Activated T-cell treated with anti-CD3 and anti-CD28 coated beads, Interleukin-2, amount 50 U/mL, for 72 hours (primary cell): Measurements from ENCODE around the gene LKAAEAR1. TPM values are rescaled to one million over a fixed set of nuclear protein-coding genes. Genes with fewer than 3 reads are reported as not detected.

Source experiments
- ATAC-seq, 2 donors: fragments of 150-1000 bp; cut with Tn5 transposase; replicated peaks in 1 of 2; 2 replicates each; pipeline ENCODE4 v1.10.0; 2021; ENCODE audit warnings: moderate library complexity in 2 of 2, mild to moderate bottlenecking in 1 of 2
- DNase-seq, 2 donors: peaks; one replicate each; pipeline ENCODE4 v3.0.0; 2021 to 2022; ENCODE audit warnings: mixed read lengths in 1 of 2
- H3K27ac Mint-ChIP-seq: one replicate; pipeline ENCODE4 v1.8.0; 2022; ENCODE audit warnings: mild to moderate bottlenecking, moderate library complexity, mixed read lengths
- H3K27me3 Mint-ChIP-seq: one replicate; pipeline ENCODE4 v1.8.0; 2022; ENCODE audit warnings: low read depth, mixed read lengths
- H3K36me3 Mint-ChIP-seq, 2 donors: one replicate each; pipeline ENCODE4 v1.8.0; 2022; ENCODE audit warnings: mixed read lengths in 2 of 2, mild to moderate bottlenecking in 1 of 2; ENCODE audit not compliant: insufficient read depth in 2 of 2
- H3K4me1 Mint-ChIP-seq: one replicate; pipeline ENCODE4 v1.8.0; 2022; ENCODE audit warnings: low read depth, mixed read lengths
- H3K4me3 Mint-ChIP-seq, 2 donors: one replicate each; pipeline ENCODE4 v1.8.0; 2022; ENCODE audit warnings: mild to moderate bottlenecking in 2 of 2, mixed read lengths in 2 of 2, moderate library complexity in 2 of 2
- H3K9me3 Mint-ChIP-seq, 2 donors: one replicate each; pipeline ENCODE4 v1.8.0; 2022; ENCODE audit warnings: mixed read lengths in 2 of 2
- total RNA-seq, 2 donors: library from RNA; stranded (reverse); gene quantifications; one replicate each; pipeline ENCODE4 v1.2.3, GENCODE V29; 2022

LKAAEAR1 gene
- total RNA-seq, 2 donors from 2014 or later = 0.29 TPM; not detected in 1

- peaks cover 41% of the 10 kb centered on the region for H3K4me1 Mint-ChIP-seq
- ATAC-seq (no peak), DNase-seq (no peak)
- no peaks in the 10 kb centered on the region for H3K27me3 Mint-ChIP-seq
- peaks cover 0 to 2% of the 10 kb centered on the region in 2 donors for H3K36me3 Mint-ChIP-seq
- H3K4me3 Mint-ChIP-seq = no peak overlapping the region
- no peaks in the 10 kb centered on the region for H3K9me3 Mint-ChIP-seq
- no peak overlapping the region for H3K27ac Mint-ChIP-seq
These were observed 15.6 kb downstream of the LKAAEAR1 start for GRCh38 chr20:64068386-64069208.

DNA sequence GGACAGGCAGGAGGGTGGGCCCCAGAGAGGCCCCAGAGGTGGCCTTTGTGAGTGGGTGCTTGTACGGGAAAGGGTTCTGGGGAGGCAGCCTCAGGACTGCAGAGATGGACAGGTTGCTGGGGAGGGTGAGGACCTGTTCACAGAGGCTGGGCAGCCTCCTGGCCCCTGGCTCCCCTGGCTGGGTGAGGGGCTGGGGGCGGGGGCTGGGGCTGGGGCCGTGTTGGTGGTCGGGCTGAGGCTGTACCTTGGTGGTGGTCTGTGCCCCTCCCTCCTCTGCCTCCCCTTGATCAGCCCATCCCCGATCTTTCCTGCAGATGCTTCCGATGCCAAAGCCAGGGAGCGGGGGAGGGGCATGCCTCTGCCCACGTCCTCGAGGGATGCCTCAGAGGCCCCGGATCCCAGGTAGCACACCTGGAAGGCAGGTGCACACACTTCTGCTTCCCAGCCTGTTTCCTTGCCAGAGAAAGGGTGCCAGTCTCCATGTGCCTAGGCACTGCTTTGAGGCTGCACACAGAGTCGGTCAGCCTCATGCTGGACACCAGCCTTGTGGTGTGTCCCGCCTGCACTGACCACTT lies 16.4 kb downstream of the LKAAEAR1 start:
- H3K27me3 Mint-ChIP-seq = no peaks in the 10 kb centered on the region
- ATAC-seq = no peak
- H3K9me3 Mint-ChIP-seq = no peaks in the 10 kb centered on the region
- H3K36me3 Mint-ChIP-seq = peaks cover 0 to 2% of the 10 kb centered on the region in 2 donors
- no peak for DNase-seq
- no peak overlapping the region for H3K27ac Mint-ChIP-seq
- H3K4me1 Mint-ChIP-seq = peaks cover 42% of the 10 kb centered on the region
- no peak overlapping the region for H3K4me3 Mint-ChIP-seq

DNA sequence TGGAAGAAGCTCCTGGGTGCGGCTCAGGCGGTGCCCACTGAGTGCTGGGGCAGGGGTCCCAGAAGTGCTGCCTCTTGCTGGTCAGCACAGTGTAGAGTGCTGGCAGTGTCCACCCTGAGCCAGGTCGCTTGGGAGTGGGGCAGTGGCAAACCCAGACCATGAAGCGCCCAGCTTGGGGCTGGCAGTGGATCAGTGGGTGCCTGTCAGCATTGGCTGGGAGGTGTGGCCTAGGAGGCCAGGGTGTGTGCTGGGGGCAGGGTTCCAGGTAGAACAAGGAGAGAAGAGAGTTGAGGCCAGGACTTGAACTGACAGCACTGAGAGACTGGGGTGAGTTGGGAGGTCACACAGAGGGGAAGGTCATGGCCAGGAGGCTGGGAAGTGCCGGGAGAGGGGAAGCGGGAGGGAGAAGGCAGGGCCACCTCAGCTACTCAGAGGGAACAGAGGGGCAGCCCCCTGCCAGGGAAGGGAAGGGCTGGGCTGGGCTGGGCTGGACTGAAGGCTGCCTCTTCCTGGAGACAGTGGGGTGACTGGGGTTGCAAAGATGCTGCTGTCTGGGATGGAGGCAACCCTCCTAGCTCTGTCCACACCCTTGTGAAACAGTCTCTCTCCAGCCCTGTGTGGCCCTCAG lies 17.1 kb downstream of the LKAAEAR1 start:
- H3K27me3 Mint-ChIP-seq = no peaks in the 10 kb centered on the region
- H3K36me3 Mint-ChIP-seq = peaks cover 0 to under 1% of the 10 kb centered on the region in 2 donors
- no peaks in the 10 kb centered on the region for H3K9me3 Mint-ChIP-seq
- H3K27ac Mint-ChIP-seq = no peak overlapping the region
- peaks cover 46% of the 10 kb centered on the region for H3K4me1 Mint-ChIP-seq
- no peak for DNase-seq
- H3K4me3 Mint-ChIP-seq = peak overlapping the region in 1 of 2 donors; percentile 6
- ATAC-seq = no peak

DNA sequence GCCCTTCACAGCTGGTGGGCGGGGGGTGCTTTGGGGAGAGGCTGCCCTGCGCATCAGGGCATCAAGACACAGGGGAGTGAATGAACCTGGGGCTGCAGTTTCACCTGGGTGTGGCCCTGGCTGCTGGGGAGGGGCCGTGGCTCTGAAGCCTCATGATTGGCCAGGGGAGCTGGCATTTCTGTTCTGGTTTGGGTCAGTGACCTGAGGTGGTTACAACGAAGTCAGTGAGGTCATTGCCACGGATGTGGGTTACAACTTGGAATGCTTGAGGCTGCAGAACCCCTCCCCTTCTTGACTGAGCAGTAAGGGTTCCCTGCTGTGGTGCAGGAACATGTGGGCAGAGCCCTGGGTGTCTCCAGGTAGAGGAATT lies 18.2 kb downstream of the LKAAEAR1 start:
- H3K4me1 Mint-ChIP-seq = peaks cover 51% of the 10 kb centered on the region
- H3K36me3 Mint-ChIP-seq = no peaks in the 10 kb centered on the region
- ATAC-seq = peak; percentile 72 to 77
- peak overlapping the region; percentile 65 to 71 for H3K4me3 Mint-ChIP-seq
- peak; percentile 84 for DNase-seq
- peak overlapping the region; percentile 70 for H3K27ac Mint-ChIP-seq
- no peaks in the 10 kb centered on the region for H3K27me3 Mint-ChIP-seq
- no peaks in the 10 kb centered on the region for H3K9me3 Mint-ChIP-seq

DNA sequence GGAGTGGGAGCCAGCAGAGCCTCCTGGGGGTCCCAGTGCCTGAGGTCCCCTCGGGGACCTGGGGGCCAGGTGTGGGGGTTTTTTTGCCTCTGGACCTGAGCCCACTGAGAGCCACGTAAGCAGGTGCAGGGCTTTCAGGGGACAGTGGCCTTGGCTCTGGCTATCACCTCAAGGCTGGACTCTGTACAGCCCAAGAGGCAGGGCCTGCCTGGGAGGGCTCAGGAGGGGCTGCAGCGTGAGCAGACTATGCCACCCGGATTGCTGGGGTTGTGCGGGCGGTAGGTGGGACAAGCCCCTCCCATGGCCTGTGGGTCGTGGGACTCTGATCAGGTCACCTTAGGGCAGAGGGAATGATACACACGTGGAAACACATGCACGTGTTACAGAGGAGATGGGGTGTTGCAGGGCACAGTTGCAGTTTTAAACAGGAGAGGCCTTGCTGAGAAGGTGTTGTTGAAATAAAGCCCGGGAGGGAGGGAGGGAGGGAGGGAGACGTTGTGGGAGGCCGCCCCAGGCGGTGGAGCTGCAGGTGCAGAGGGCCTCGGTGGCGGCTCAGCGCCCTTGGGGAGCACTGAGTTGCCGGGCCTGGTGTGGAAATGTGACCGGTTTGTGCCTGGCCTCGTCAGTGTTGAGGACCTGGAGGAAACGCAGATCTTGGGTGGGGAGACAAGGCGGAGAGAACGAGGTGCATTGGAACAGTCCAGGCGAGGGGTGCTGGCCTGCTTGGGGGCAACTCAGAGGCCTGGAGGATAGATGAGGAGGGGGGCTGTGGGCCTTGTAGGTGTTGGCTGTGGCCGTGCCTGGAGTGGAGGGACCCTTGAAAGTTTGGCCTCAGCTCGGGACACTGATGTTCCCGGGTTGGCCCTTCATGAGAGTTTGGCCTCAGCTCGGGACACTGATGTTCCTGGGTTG lies 18.9 kb downstream of the LKAAEAR1 start:
- Mint-ChIP-seq H3K27me3 (no peaks in the 10 kb centered on the region), H3K27ac (peak overlapping the region; percentile 22), H3K4me3 (peak overlapping the region; percentile 65 to 71), H3K4me1 (peaks cover 51% of the 10 kb centered on the region), H3K9me3 (no peaks in the 10 kb centered on the region), H3K36me3 (no peaks in the 10 kb centered on the region)
- DNase-seq (no peak), ATAC-seq (no peak)

GRCh38 chr20:64064145-64064698 lies 20.0 kb downstream of the LKAAEAR1 start:
- DNase-seq = no peak
- ATAC-seq = no peak
- Mint-ChIP-seq H3K4me3 (peak overlapping the region; percentile 84 to 95), H3K36me3 (no peaks in the 10 kb centered on the region), H3K4me1 (peaks cover 55% of the 10 kb centered on the region), H3K27ac (no peak overlapping the region), H3K9me3 (no peaks in the 10 kb centered on the region), H3K27me3 (no peaks in the 10 kb centered on the region)

DNA sequence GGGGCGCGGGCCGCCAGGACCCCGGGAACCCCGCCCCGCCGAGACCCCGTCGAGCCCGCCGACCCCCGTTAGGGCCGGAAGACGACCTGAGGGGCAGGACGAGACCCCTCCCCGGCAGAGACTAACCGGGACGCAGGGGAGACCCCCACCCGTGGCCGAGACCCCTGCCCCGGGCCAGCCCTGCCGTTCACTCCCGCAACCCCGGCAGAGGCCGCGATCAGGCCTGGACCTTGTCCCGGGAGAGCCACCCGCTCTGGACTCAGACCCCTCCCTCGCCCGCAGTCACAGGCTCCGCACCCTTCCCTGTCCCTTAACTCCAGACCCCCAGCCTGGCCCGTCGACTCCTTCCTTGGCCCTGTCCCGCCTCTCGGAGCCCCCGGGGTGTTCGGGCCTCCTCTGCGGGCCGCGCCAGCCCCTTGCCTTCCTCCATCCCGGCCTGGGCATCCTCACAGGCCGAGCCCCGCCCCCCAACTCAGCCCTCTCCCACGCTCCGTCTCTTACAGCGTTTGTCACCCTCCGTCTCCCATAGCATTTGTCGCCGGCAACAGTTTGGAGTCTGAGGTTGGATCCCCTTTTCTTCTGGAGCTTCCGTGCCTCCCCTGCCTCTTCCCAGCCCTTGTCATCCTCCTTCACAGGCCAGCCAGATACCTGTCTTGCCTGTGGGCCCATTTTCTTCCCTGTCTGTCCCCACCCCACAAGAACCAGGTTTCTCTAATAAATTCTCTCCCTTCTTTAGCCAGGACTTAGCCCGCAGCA lies 20.6 kb downstream of the LKAAEAR1 start:
- no peaks in the 10 kb centered on the region for H3K9me3 Mint-ChIP-seq

DNA sequence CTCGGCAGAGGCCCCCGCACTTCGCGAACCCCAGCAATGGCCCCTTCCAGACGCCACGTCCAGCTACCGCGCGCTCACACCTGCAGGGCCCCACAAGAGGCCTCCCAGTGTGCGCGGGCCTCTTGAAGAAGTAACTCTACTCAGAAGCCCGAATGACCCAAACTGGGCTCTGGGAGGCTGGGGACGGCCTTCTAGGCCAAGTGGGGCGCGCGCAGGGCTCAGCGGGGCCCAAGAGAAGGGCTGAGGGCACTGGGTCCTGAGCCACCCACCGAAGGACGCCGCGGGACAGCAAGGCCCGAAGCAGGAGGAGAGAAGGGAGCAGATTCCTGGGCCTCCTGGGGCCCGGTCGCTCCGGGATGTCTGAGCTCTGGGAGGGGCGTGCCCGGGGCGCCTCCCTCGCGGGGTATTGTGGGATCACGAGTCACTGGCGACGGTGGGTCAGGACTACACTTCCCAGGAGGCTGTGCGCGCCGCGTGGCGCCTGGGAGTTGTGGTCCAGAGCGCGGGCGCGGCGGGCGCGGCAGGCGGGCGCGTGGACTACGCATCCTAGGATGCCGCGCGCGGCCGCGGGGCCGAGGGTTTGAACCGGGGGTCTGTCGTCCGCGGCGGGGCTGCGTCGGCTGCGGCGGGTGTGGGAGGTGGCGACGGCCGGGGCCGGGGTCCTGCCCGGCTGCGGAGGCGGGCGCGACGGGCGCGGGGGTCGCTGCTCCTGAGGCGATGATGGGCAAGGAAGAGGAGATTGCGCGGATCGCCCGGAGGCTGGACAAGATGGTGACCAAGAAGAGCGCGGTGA lies 21.4 kb downstream of the LKAAEAR1 start, which contains the start of gene TCEA2:
TCEA2 (plus strand) TSS at position 603 of the 793 bp plus-strand sequence; CDS start at position 718, 115 bp downstream.
- Mint-ChIP-seq H3K9me3 (no peaks in the 10 kb centered on the region), H3K36me3 (no peaks in the 10 kb centered on the region), H3K4me1 (peaks cover 65% of the 10 kb centered on the region), H3K4me3 (peak within 1 kb of the TSS; percentile 84 to 95), H3K27ac (peak within 1 kb of the TSS; percentile 3), H3K27me3 (no peaks in the 10 kb centered on the region)
- ATAC-seq (peak; percentile 86 to 87), DNase-seq (peak; percentile 95 to 97)

More for the DNA sequence above, 20.6 kb downstream of the LKAAEAR1 start:
- Mint-ChIP-seq H3K36me3 (no peaks in the 10 kb centered on the region), H3K27me3 (no peaks in the 10 kb centered on the region), H3K4me3 (peak overlapping the region; percentile 84 to 95), H3K4me1 (peaks cover 58% of the 10 kb centered on the region), H3K27ac (peak overlapping the region; percentile 3)
- DNase-seq (peak; percentile 54 to 55), ATAC-seq (no peak)

DNA sequence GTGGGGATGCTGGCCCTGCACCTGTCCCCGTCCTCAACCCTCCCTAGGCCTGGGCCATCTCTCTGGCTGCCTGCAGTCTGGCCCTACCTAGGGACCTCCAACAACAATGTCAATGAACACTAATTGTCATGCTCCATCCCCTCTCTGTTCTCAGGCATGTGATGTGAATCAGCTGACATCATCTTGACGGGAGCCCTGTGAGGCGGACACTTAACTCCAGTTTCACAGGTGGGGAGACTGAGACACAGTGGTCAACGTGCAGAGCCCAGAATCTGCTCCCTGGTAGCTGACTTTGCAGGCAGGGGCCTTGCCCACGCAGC lies 22.0 kb downstream of the LKAAEAR1 start:
- H3K27ac Mint-ChIP-seq = no peak overlapping the region
- no peaks in the 10 kb centered on the region for H3K9me3 Mint-ChIP-seq
- no peaks in the 10 kb centered on the region for H3K36me3 Mint-ChIP-seq
- H3K27me3 Mint-ChIP-seq = no peaks in the 10 kb centered on the region
- peaks cover 66% of the 10 kb centered on the region for H3K4me1 Mint-ChIP-seq
- ATAC-seq (no peak), DNase-seq (no peak)
- H3K4me3 Mint-ChIP-seq = peak overlapping the region; percentile 84 to 95

DNA sequence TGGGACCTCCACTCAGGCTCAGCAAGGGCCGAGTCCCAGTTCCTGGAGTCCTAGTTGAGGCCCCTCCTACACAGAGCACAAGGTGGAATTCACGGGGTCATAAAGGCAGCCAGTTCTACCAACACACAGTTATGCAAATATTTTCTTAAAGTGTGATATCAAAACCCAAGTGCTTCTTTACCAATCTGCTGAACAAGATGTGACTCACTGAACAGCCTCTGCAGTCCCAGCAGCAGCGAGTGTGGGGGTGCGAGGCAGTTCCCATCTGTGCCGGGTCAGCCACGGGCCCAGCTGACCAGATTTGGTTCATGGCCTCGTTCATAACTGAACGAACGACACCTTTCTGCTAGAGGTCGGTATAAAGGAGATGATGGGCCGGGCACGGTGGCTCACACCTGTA lies 25.7 kb downstream of the LKAAEAR1 start:
- Mint-ChIP-seq H3K9me3 (no peaks in the 10 kb centered on the region), H3K36me3 (no peaks in the 10 kb centered on the region), H3K27ac (no peak overlapping the region), H3K4me3 (peak overlapping the region; percentile 61 to 63), H3K27me3 (peaks cover 3% of the 10 kb centered on the region), H3K4me1 (peaks cover 32% of the 10 kb centered on the region)
- no peak for DNase-seq
- no peak for ATAC-seq

- peak; percentile 87 to 89 for DNase-seq
- H3K27me3 Mint-ChIP-seq = peaks cover 9% of the 10 kb centered on the region
- H3K36me3 Mint-ChIP-seq = no peaks in the 10 kb centered on the region
- H3K4me3 Mint-ChIP-seq = peak overlapping the region; percentile 65 to 68
- no peak overlapping the region for H3K27ac Mint-ChIP-seq
- H3K4me1 Mint-ChIP-seq = peaks cover 31% of the 10 kb centered on the region
- no peaks in the 10 kb centered on the region for H3K9me3 Mint-ChIP-seq
- peak; percentile 78 to 83 for ATAC-seq
These were observed 26.3 kb downstream of the LKAAEAR1 start for GRCh38 chr20:64057628-64058498.
